Hepatocyte (in vitro differentiated cells): ENCODE measurements around the gene APBB2. TPM values are rescaled to one million over a fixed set of nuclear protein-coding genes. Genes with fewer than 3 reads are reported as not detected.

Experiments used
- DNase-seq: peaks from one replicate; pipeline ENCODE4 v3.0.0-alpha.2; 2016; ENCODE audit warnings: low spot score
- H2AFZ ChIP-seq: fragments of 200-600 bp; sonication (generic); 2 replicates; pipeline ENCODE4 v1.6.0; 2016; ENCODE audit warnings: antibody characterized with exemption, mild to moderate bottlenecking
- H3K27ac ChIP-seq: fragments of 200-600 bp; sonication (generic); 2 replicates; pipeline ENCODE4 v1.5.1; 2016; ENCODE audit warnings: mild to moderate bottlenecking
- H3K27me3 ChIP-seq: fragments of 200-600 bp; sonication (generic); 2 replicates; pipeline ENCODE4 v1.6.1; 2016
- H3K36me3 ChIP-seq: fragments of 200-600 bp; sonication (generic); replicated peaks from 2 replicates; pipeline ENCODE4 v1.5.1; 2016; ENCODE audit warnings: low read depth; ENCODE audit not compliant: insufficient read depth
- H3K4me1 ChIP-seq: fragments of 200-600 bp; sonication (generic); 2 replicates; pipeline ENCODE4 v1.5.1; 2016; ENCODE audit warnings: mild to moderate bottlenecking, moderate library complexity; ENCODE audit not compliant: insufficient read depth
- H3K4me2 ChIP-seq: fragments of 200-600 bp; sonication (generic); 2 replicates; pipeline ENCODE4 v1.6.0; 2016
- H3K4me3 ChIP-seq: fragments of 200-600 bp; sonication (generic); 2 replicates; pipeline ENCODE4 v1.5.1; 2016; ENCODE audit warnings: mild to moderate bottlenecking
- H3K79me2 ChIP-seq: fragments of 200-600 bp; sonication (generic); 2 replicates; pipeline ENCODE4 v1.6.0; 2017; ENCODE audit warnings: mild to moderate bottlenecking
- H3K9me2 ChIP-seq: fragments of 200-600 bp; sonication (generic); replicated peaks from 2 replicates; pipeline ENCODE4 v1.6.0; 2017; ENCODE audit warnings: mild to moderate bottlenecking; ENCODE audit not compliant: insufficient read depth
- H3K9me3 ChIP-seq: fragments of 200-600 bp; sonication (generic); 2 replicates; pipeline ENCODE4 v1.5.1; 2016; ENCODE audit warnings: low read depth, mild to moderate bottlenecking
- H4K20me1 ChIP-seq: fragments of 200-600 bp; sonication (generic); 2 replicates; pipeline ENCODE4 v1.6.0; 2016; ENCODE audit warnings: mild to moderate bottlenecking; ENCODE audit not compliant: insufficient read depth, poor library complexity, severe bottlenecking
- CTCF ChIP-seq: fragments of 200-600 bp; sonication (generic); IDR thresholded peaks from 2 replicates; pipeline ENCODE4 v1.5.1; 2016; ENCODE audit warnings: antibody characterized with exemption, mild to moderate bottlenecking; ENCODE audit not compliant: poor library complexity
- EZH2 ChIP-seq: fragments of 200-600 bp; sonication (generic); IDR thresholded peaks from 2 replicates; pipeline ENCODE4 v1.6.1; 2016; ENCODE audit warnings: antibody characterized with exemption, mild to moderate bottlenecking, borderline replicate concordance
- EZH2phosphoT487 ChIP-seq: fragments of 200-600 bp; sonication (generic); IDR thresholded peaks from one replicate; pipeline ENCODE4 v1.6.1; 2018; ENCODE audit warnings: antibody characterized with exemption, mild to moderate bottlenecking, low read depth, moderate library complexity; ENCODE audit not compliant: unreplicated experiment, severe bottlenecking
- WGBS: methylation state at CpG from one replicate; pipeline ENCODE4 v1.1.6; 2016; ENCODE audit warnings: low lambda C conversion rate; ENCODE audit errors: missing lambda C conversion rate; 5-methylcytosine and 5-hydroxymethylcytosine counted together
- polyA plus RNA-seq: library from polyadenylated mRNA; unstranded; fragments of >200 nt; fragmentation: Nextera tagmentation; extraction: Ambion mirVana; gene quantifications from 2 replicates; pipeline ENCODE4 v1.2.1, GENCODE V29; 2016
- total RNA-seq: library from RNA; depleted of rRNA; stranded (reverse); fragments of >200 nt; gene quantifications from 2 replicates; pipeline ENCODE4 v1.2.3, GENCODE V29; 2014

APBB2 gene
- total and polyA plus RNA-seq, 2 experiments from 2014 or later = 23.4 to 47.5 TPM

GRCh38 chr4:40842725-40843423 is 371.5 kb downstream of the APBB2 start:
- Histone ChIP-seq H3K36me3 (no peaks in the 10 kb centered on the region), H2AFZ (no peak overlapping the region), H3K27ac (no peak overlapping the region), H3K4me3 (no peak overlapping the region), H3K27me3 (no peaks in the 10 kb centered on the region), H3K9me3 (no peaks in the 10 kb centered on the region), H3K79me2 (no peaks in the 10 kb centered on the region), H3K4me1 (no peaks in the 10 kb centered on the region), H3K4me2 (no peak overlapping the region), H4K20me1 (no peaks in the 10 kb centered on the region), H3K9me2 (no peaks in the 10 kb centered on the region)
- DNase-seq = no peak
- 57% methylated on average over 11 of the region's 14 CpGs for WGBS
- TF ChIP-seq EZH2 = no peak
- no peak for TF ChIP-seq CTCF
- no peak for TF ChIP-seq EZH2phosphoT487

GRCh38 chr4:40842318-40842717 is 372.0 kb downstream of the APBB2 start:
- Histone ChIP-seq H3K27ac (no peak overlapping the region), H3K36me3 (no peaks in the 10 kb centered on the region), H3K4me3 (no peak overlapping the region), H3K9me3 (no peaks in the 10 kb centered on the region), H3K4me2 (no peak overlapping the region), H2AFZ (no peak overlapping the region), H3K79me2 (no peaks in the 10 kb centered on the region), H3K4me1 (no peaks in the 10 kb centered on the region), H3K9me2 (no peaks in the 10 kb centered on the region), H4K20me1 (no peaks in the 10 kb centered on the region), H3K27me3 (no peaks in the 10 kb centered on the region)
- WGBS = 80% methylated on average over 13 of the region's 13 CpGs
- no peak for TF ChIP-seq EZH2phosphoT487
- TF ChIP-seq EZH2 = no peak
- no peak for TF ChIP-seq CTCF
- no peak for DNase-seq

- Histone ChIP-seq H3K27ac (no peak overlapping the region), H3K79me2 (no peaks in the 10 kb centered on the region), H4K20me1 (no peaks in the 10 kb centered on the region), H2AFZ (no peak overlapping the region), H3K27me3 (no peaks in the 10 kb centered on the region), H3K9me3 (no peaks in the 10 kb centered on the region), H3K9me2 (no peaks in the 10 kb centered on the region), H3K4me2 (no peak overlapping the region), H3K4me3 (no peak overlapping the region), H3K36me3 (no peaks in the 10 kb centered on the region), H3K4me1 (no peaks in the 10 kb centered on the region)
- peak; percentile 83 for DNase-seq
- no peak for TF ChIP-seq EZH2
- TF ChIP-seq EZH2phosphoT487 = no peak
- peak; percentile 66 for TF ChIP-seq CTCF
- 68% methylated on average over 7 of the region's 7 CpGs for WGBS
These were observed 373.3 kb downstream of the APBB2 start for GRCh38 chr4:40840985-40841571.
